ENCODE data around the gene TIAM2. TPM values are rescaled to one million over a fixed set of nuclear protein-coding genes. Genes with fewer than 3 reads are reported as not detected.

TIAM2 gene
- total RNA-seq, 2 experiments from 2014 or later = 5.4 to 6.2 TPM

- BruUV-seq (replicated peaks) = no TSS peak
- no peaks in the 10 kb centered on the region for H3K9me3 ChIP-seq (ENCODE audit: low read length)
- H3K9me2 ChIP-seq (ENCODE audit: insufficient read depth, low read length) = no peaks in the 10 kb centered on the region
- POLR2A ChIA-PET = interaction anchor here (1.2 kb wide), 1 partner anchor 14 kb away, joined by 3 read pairs; no protein-coding TSS in a partner anchor
- no peaks in the 10 kb centered on the region for H4K20me1 ChIP-seq (ENCODE audit: insufficient read depth, low read length)
- no peak overlapping the region for H3K4me3 ChIP-seq (ENCODE audit: low read depth, low read length, poor library complexity, severe bottlenecking)
- TF ChIP-seq EZH2phosphoT487 (IDR thresholded peaks at IDR 0.05; ENCODE audit: borderline replicate concordance, low read depth, low read length) (no peak), CTCF (conservative IDR thresholded peaks at IDR 0.05; ENCODE audit: low read length) (no peak)
- H3K79me2 ChIP-seq (ENCODE audit: insufficient read depth, low read depth, low read length) = no peaks in the 10 kb centered on the region
- intact Hi-C loops (cut with micrococcal nuclease; ENCODE audit: unreplicated experiment) = no loop called here
- no peaks in the 10 kb centered on the region for H3K4me1 ChIP-seq (ENCODE audit: insufficient read depth, low read length, poor library complexity, severe bottlenecking)
- DNase-seq (ENCODE audit: low spot score) = no peak
- H2AFZ ChIP-seq (ENCODE audit: low read length) = no peak overlapping the region
- no peak overlapping the region for H3K4me2 ChIP-seq (ENCODE audit: low read length)
- H3K27ac ChIP-seq (ENCODE audit: low read depth, low read length, poor library complexity, severe bottlenecking) = no peak overlapping the region
- CTCF ChIA-PET (ENCODE audit: unreplicated experiment) = interaction anchor here (0.8 kb wide), 1 partner anchor 44 kb away, joined by 3 read pairs; no protein-coding TSS in a partner anchor
- no peaks in the 10 kb centered on the region for H3K36me3 ChIP-seq (ENCODE audit: insufficient read depth, low read length)
These were observed 112.4 kb downstream of the TIAM2 start for GRCh38 chr6:155107432-155108069.

GRCh38 chr6:155108070-155108820 lies 113.1 kb downstream of the TIAM2 start:
- intact Hi-C loops (cut with micrococcal nuclease; ENCODE audit: unreplicated experiment) = no loop called here
- no peaks in the 10 kb centered on the region for H3K36me3 ChIP-seq (ENCODE audit: insufficient read depth, low read length)
- H3K9me3 ChIP-seq (ENCODE audit: low read length) = no peaks in the 10 kb centered on the region
- CTCF ChIA-PET (ENCODE audit: unreplicated experiment) = interaction anchor here (0.8 kb wide), 1 partner anchor 44 kb away, joined by 3 read pairs; no protein-coding TSS in a partner anchor
- H2AFZ ChIP-seq (ENCODE audit: low read length) = no peak overlapping the region
- no peaks in the 10 kb centered on the region for H3K79me2 ChIP-seq (ENCODE audit: insufficient read depth, low read depth, low read length)
- no TSS peak for BruUV-seq (replicated peaks)
- H3K9me2 ChIP-seq (ENCODE audit: insufficient read depth, low read length) = no peaks in the 10 kb centered on the region
- POLR2A ChIA-PET = interaction anchor here (0.6 to 1.1 kb wide), 2 partner anchors 12 to 218 kb away, joined by 3 to 5 read pairs; no protein-coding TSS in a partner anchor
- no peak overlapping the region for H3K27ac ChIP-seq (ENCODE audit: low read depth, low read length, poor library complexity, severe bottlenecking)
- H3K4me1 ChIP-seq (ENCODE audit: insufficient read depth, low read length, poor library complexity, severe bottlenecking) = no peaks in the 10 kb centered on the region
- no peaks in the 10 kb centered on the region for H4K20me1 ChIP-seq (ENCODE audit: insufficient read depth, low read length)
- H3K4me3 ChIP-seq (ENCODE audit: low read depth, low read length, poor library complexity, severe bottlenecking) = no peak overlapping the region
- no peak for DNase-seq (ENCODE audit: low spot score)
- no peak overlapping the region for H3K4me2 ChIP-seq (ENCODE audit: low read length)
- TF ChIP-seq EZH2phosphoT487 (IDR thresholded peaks at IDR 0.05; ENCODE audit: borderline replicate concordance, low read depth, low read length) (no peak), CTCF (conservative IDR thresholded peaks at IDR 0.05; ENCODE audit: low read length) (no peak)
